Right ventricle myocardium superior (tissue), 1 donor: ENCODE results near the gene IL31. TPM values are rescaled to one million over a fixed set of nuclear protein-coding genes. Genes with fewer than 3 reads are reported as not detected.
A peak's percentile ranks its signal among the peaks of the same experiment; 100 is the strongest.
"Not testable (repeated sequence)": the region's sequence is repeated elsewhere in the genome, so short reads cannot be mapped to it uniquely, and the experiment has no call there.

ENCODE experiments used
- ATAC-seq: fragments of 200-7000 bp; cut with Tn5 transposase; one replicate; pipeline ENCODE4 v1.9.1; 2020; ENCODE audit warnings: mild to moderate bottlenecking; ENCODE audit not compliant: poor library complexity
- DNase-seq: peaks from one replicate; pipeline ENCODE4 v3.0.0-alpha.2; 2020
- intact Hi-C: fragments of 100-400 bp; cut with DNase I; formaldehyde crosslinking; loops from one replicate; pipeline ENCODE4 v1.11.2; 2022
- total RNA-seq: library from RNA; stranded (reverse); fragmentation: NEBNext Ultra II Directional; extraction: Animal tissue kit (Norgen Biotek cat#: 25700); gene quantifications from one replicate; pipeline ENCODE4 v1.2.1, GENCODE V29; 2021
- donor health status: DM: no; HTN: yes; CAD: no; lungs with severe emphysema.

IL31 gene
- total RNA-seq, 1 donor from 2014 or later = not detected

- ATAC-seq = no peak
- intact Hi-C loops = no loop called here
- DNase-seq = no peak
These were observed 23.6 kb upstream of the IL31 start for GRCh38 chr12:122197612-122197966.

- intact Hi-C loops = no loop called here
- ATAC-seq (no peak), DNase-seq (no peak)
These were observed 21.4 kb upstream of the IL31 start for GRCh38 chr12:122195405-122195804.

GRCh38 chr12:122194804-122195203 is 20.8 kb upstream of the IL31 start:
- no peak for DNase-seq
- intact Hi-C loops = no loop called here
- ATAC-seq = no peak

- intact Hi-C loops = no loop called here
- DNase-seq = no peak
- ATAC-seq = no peak
These were observed 18.4 kb upstream of the IL31 start for GRCh38 chr12:122192441-122192840.

- ATAC-seq (peak; percentile 84), DNase-seq (peak; percentile 66)
- intact Hi-C loops = no loop called here
These were observed 17.0 kb upstream of the IL31 start for GRCh38 chr12:122190842-122191668.

- intact Hi-C loops = no loop called here
- no peak for DNase-seq
- no peak for ATAC-seq
These were observed 15.8 kb upstream of the IL31 start for GRCh38 chr12:122189626-122190475.

GRCh38 chr12:122187466-122187865 is 13.4 kb upstream of the IL31 start:
- intact Hi-C loops = no loop called here

GRCh38 chr12:122185494-122186082 is 11.6 kb upstream of the IL31 start:
- DNase-seq (no peak), ATAC-seq (no peak)
- intact Hi-C loops = no loop called here

More at GRCh38 chr12:122187466-122187865, 13.4 kb upstream of the IL31 start:
- ATAC-seq = no peak
- no peak for DNase-seq

- no peak for DNase-seq
- intact Hi-C loops = no loop called here
- no peak for ATAC-seq
These were observed 11.1 kb upstream of the IL31 start for GRCh38 chr12:122185079-122185478.

GRCh38 chr12:122184517-122184916 is 10.5 kb upstream of the IL31 start:
- DNase-seq (no peak), ATAC-seq (no peak)
- intact Hi-C loops = no loop called here

- no peak for ATAC-seq
- intact Hi-C loops = no loop called here
- DNase-seq = no peak
These were observed 9.5 kb upstream of the IL31 start for GRCh38 chr12:122183588-122183940.

GRCh38 chr12:122182887-122183587 is 9.0 kb upstream of the IL31 start, which contains the start of gene LRRC43:
TSS of gene LRRC43 (plus strand) at chr12:122183123. CDS start at chr12:122183145, 22 bp downstream.
- peak; percentile 61 for DNase-seq
- intact Hi-C loops = no loop called here
- ATAC-seq = peak; percentile 75

GRCh38 chr12:122176473-122176872 is 2.5 kb upstream of the IL31 start:
- DNase-seq, ATAC-seq, intact Hi-C loops: not testable (repeated sequence)

- intact Hi-C loops = no loop called here
- ATAC-seq (no peak), DNase-seq (no peak)
These were observed 1.6 kb downstream of the IL31 start for GRCh38 chr12:122172262-122172939.

- no peak for DNase-seq
- intact Hi-C loops = no loop called here
- no peak for ATAC-seq
These were observed 2.6 kb downstream of the IL31 start for GRCh38 chr12:122171399-122171798.

- intact Hi-C loops = no loop called here
- DNase-seq (no peak), ATAC-seq (no peak)
These were observed 5.5 kb downstream of the IL31 start for GRCh38 chr12:122168492-122168891.

GRCh38 chr12:122167356-122167925 is 6.6 kb downstream of the IL31 start:
- DNase-seq (no peak), ATAC-seq (no peak)
- intact Hi-C loops = no loop called here
